Thyroid gland (tissue), 4 donors: ENCODE measurements around the gene TRAP1.

ENCODE experiments used
- CTCF ChIP-seq, 6 experiments: fragments of 200-600 bp in 3 of 6; fragments of 450-650 bp in 3 of 6; sonication (generic) in 3 of 6; IDR thresholded peaks; one replicate each; pipeline ENCODE4 v1.5.1; 2016 to 2019; ENCODE audit warnings: antibody characterized with exemption in 6 of 6, mild to moderate bottlenecking in 2 of 6, inconsistent platforms in 1 of 6, moderate library complexity in 1 of 6
- POLR2A ChIP-seq, 2 donors: fragments of 450-650 bp; IDR thresholded peaks; one replicate each; pipeline ENCODE4 v1.6.1; 2017; ENCODE audit warnings: antibody characterized with exemption in 2 of 2, mild to moderate bottlenecking in 2 of 2, moderate library complexity in 1 of 2

- no peak for TF ChIP-seq POLR2A (IDR thresholded peaks at IDR 0.05)
- TF ChIP-seq CTCF (IDR thresholded peaks at IDR 0.05): no peak
These were observed 45.9 kb downstream of the TRAP1 start for GRCh38 chr16:3671424-3671823.
